HEK293 (cell line): ENCODE results near the gene NIT2.

Experiments used
- CTCF ChIA-PET: fragments of 350-600 bp; formaldehyde crosslinking; extraction: SDS; loops from one replicate; lab custom pipeline; 2021; ENCODE audit warnings: antibody characterized with exemption; lab: Yijun Ruan, JAX
- POLR2A ChIA-PET: fragments of 300-600 bp; formaldehyde crosslinking; extraction: SDS; loops from one replicate; lab custom pipeline; 2020; ENCODE audit warnings: antibody characterized with exemption, inconsistent platforms; lab: Yijun Ruan, JAX
- H3K27ac ChIP-seq: fragments of 200-500 bp; sonication (Bioruptor generic); 2 replicates; pipeline ENCODE4 v1.5.1; 2014; ENCODE audit warnings: low read depth, low read length, control low read depth, inconsistent platforms; ENCODE audit errors: extremely low read depth
- H3K36me3 ChIP-seq, 2 experiments: fragments of 200-500 bp in 1 of 2; sonication (Bioruptor generic) in 1 of 2; 1 replicate in 1 of 2; 2 replicates in 1 of 2; pipeline ENCODE4 v1.5.1; 2014 to 2017; ENCODE audit warnings: inconsistent platforms in 2 of 2, low read length in 2 of 2; ENCODE audit not compliant: control insufficient read depth in 2 of 2, insufficient read depth in 1 of 2
- H3K4me1 ChIP-seq: fragments of 200-500 bp; sonication (Bioruptor generic); 2 replicates; pipeline ENCODE4 v1.5.1; 2014; ENCODE audit warnings: mild to moderate bottlenecking, low read length, inconsistent platforms; ENCODE audit not compliant: control insufficient read depth, insufficient read depth
- H3K4me3 ChIP-seq: 2 replicates; pipeline ENCODE4 v1.5.1; 2011; ENCODE audit warnings: low read depth, mild to moderate bottlenecking, control low read depth, low read length, moderate library complexity
- H3K9me3 ChIP-seq: fragments of 200-500 bp; sonication (Bioruptor generic); 2 replicates; pipeline ENCODE4 v1.5.1; 2014; ENCODE audit warnings: low read depth, low read length, inconsistent platforms; ENCODE audit not compliant: control insufficient read depth, insufficient read depth
- IKZF3 ChIP-seq: fragments of 450-650 bp; IDR thresholded peaks from 2 replicates; pipeline ENCODE4 v1.5.0; 2018; ENCODE audit warnings: missing biosample characterization, mild to moderate bottlenecking, missing genetic modification characterization, moderate library complexity
- KLF9 ChIP-seq: fragments of 450-650 bp; formaldehyde crosslinking; IDR thresholded peaks from 2 replicates; pipeline ENCODE4 v1.5.1; 2016; ENCODE audit warnings: missing biosample characterization, missing genetic modification characterization, low read depth
- YY2 ChIP-seq: fragments of 450-650 bp; formaldehyde crosslinking; IDR thresholded peaks from 2 replicates; pipeline ENCODE4 v1.5.1; 2016; ENCODE audit warnings: missing biosample characterization, missing genetic modification characterization
- ZBTB17 ChIP-seq: fragments of 450-650 bp; formaldehyde crosslinking; IDR thresholded peaks from 2 replicates; pipeline ENCODE4 v1.5.1; 2016; ENCODE audit warnings: missing biosample characterization, missing genetic modification characterization
- ZBTB48 ChIP-seq: fragments of 450-650 bp; formaldehyde crosslinking; IDR thresholded peaks from 2 replicates; pipeline ENCODE4 v1.5.1; 2016; ENCODE audit warnings: missing biosample characterization, missing genetic modification characterization
- ZIC2 ChIP-seq: fragments of 450-650 bp; formaldehyde crosslinking; IDR thresholded peaks from 2 replicates; pipeline ENCODE4 v1.5.1; 2016; ENCODE audit warnings: missing biosample characterization, missing genetic modification characterization
- ZNF157 ChIP-seq: fragments of 450-650 bp; formaldehyde crosslinking; IDR thresholded peaks from 2 replicates; pipeline ENCODE4 v1.5.1; 2016; ENCODE audit warnings: missing biosample characterization, missing genetic modification characterization
- ZNF239 ChIP-seq: fragments of 450-650 bp; formaldehyde crosslinking; IDR thresholded peaks from 2 replicates; pipeline ENCODE4 v1.5.1; 2016; ENCODE audit warnings: missing biosample characterization, missing genetic modification characterization
- ZNF311 ChIP-seq: fragments of 450-650 bp; formaldehyde crosslinking; IDR thresholded peaks from 2 replicates; pipeline ENCODE4 v1.5.1; 2017; ENCODE audit warnings: missing biosample characterization, missing genetic modification characterization, borderline replicate concordance
- ZNF341 ChIP-seq: fragments of 450-650 bp; formaldehyde crosslinking; IDR thresholded peaks from 2 replicates; pipeline ENCODE4; 2016; ENCODE audit warnings: low read depth, missing biosample characterization, missing genetic modification characterization
- ZNF473 ChIP-seq: fragments of 450-650 bp; formaldehyde crosslinking; IDR thresholded peaks from 2 replicates; pipeline ENCODE4 v1.5.1; 2017; ENCODE audit warnings: missing biosample characterization, missing genetic modification characterization
- ZNF48 ChIP-seq: fragments of 450-650 bp; formaldehyde crosslinking; IDR thresholded peaks from 2 replicates; pipeline ENCODE4 v1.5.1; 2016; ENCODE audit warnings: missing biosample characterization, missing genetic modification characterization
- ZNF510 ChIP-seq: fragments of 450-650 bp; formaldehyde crosslinking; IDR thresholded peaks from 2 replicates; pipeline ENCODE4 v1.5.1; 2018; ENCODE audit warnings: mild to moderate bottlenecking, missing genetic modification characterization, missing biosample characterization; ENCODE audit not compliant: insufficient replicate concordance
- ZNF558 ChIP-seq: fragments of 450-650 bp; formaldehyde crosslinking; IDR thresholded peaks from 2 replicates; pipeline ENCODE4 v1.5.1; 2016; ENCODE audit warnings: missing biosample characterization, missing genetic modification characterization
- ZNF600 ChIP-seq: fragments of 450-650 bp; formaldehyde crosslinking; IDR thresholded peaks from 2 replicates; pipeline ENCODE4 v1.5.1; 2016; ENCODE audit warnings: missing biosample characterization, missing genetic modification characterization
- ZNF623 ChIP-seq: fragments of 450-650 bp; formaldehyde crosslinking; IDR thresholded peaks from 2 replicates; pipeline ENCODE4 v1.5.1; 2016; ENCODE audit warnings: missing biosample characterization, missing genetic modification characterization
- ZNF660 ChIP-seq: fragments of 450-650 bp; IDR thresholded peaks from 2 replicates; pipeline ENCODE4 v1.5.1; 2018; ENCODE audit warnings: missing biosample characterization, mild to moderate bottlenecking, missing genetic modification characterization
- ZNF776 ChIP-seq: fragments of 450-650 bp; formaldehyde crosslinking; IDR thresholded peaks from 2 replicates; pipeline ENCODE4 v1.5.0; 2017; ENCODE audit warnings: missing biosample characterization, missing genetic modification characterization, borderline replicate concordance
- ZNF830 ChIP-seq: fragments of 450-650 bp; IDR thresholded peaks from 2 replicates; pipeline ENCODE4 v1.5.0; 2018; ENCODE audit warnings: missing biosample characterization, missing genetic modification characterization, low read depth, mild to moderate bottlenecking, moderate library complexity
- TF ChIP-seq, protein P1 (sequence below): fragments of 450-650 bp; formaldehyde crosslinking; IDR thresholded peaks from 2 replicates; pipeline ENCODE4 v1.5.1; 2017; ENCODE audit warnings: missing biosample characterization, missing genetic modification characterization
- TF ChIP-seq, protein P2 (sequence below): fragments of 450-650 bp; formaldehyde crosslinking; IDR thresholded peaks from 2 replicates; pipeline ENCODE4 v1.5.1; 2016; ENCODE audit warnings: missing biosample characterization, missing genetic modification characterization, borderline replicate concordance
- TF ChIP-seq, protein P3 (sequence below): fragments of 450-650 bp; formaldehyde crosslinking; IDR thresholded peaks from 2 replicates; pipeline ENCODE4 v1.5.1; 2017; ENCODE audit warnings: missing biosample characterization, missing genetic modification characterization
- TF ChIP-seq, protein P4 (sequence below): fragments of 450-650 bp; formaldehyde crosslinking; IDR thresholded peaks from 2 replicates; pipeline ENCODE4 v1.5.1; 2016; ENCODE audit warnings: missing biosample characterization, missing genetic modification characterization

Gene NIT2

DNA sequence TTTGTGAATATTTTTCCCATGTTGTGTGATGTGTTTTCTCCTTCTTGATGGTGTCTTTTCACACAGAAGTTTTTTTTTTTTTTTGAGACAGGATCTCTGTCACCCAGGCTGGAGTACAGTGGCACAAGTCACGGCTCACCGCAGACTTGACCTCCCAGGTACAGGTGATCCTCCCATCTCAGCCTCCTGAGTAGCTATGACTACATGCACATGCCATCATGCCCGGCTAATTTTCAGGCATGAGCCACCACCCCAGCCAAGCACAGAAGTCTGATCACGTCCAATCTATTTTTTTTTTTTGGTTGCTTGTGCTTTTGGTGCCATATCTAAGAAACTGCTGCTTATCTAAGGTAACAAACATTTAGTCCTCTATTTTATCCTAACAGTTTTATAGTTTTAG lies 41.7 kb downstream of the NIT2 start:
- Histone ChIP-seq H3K36me3 (peaks cover 17 to 84% of the 10 kb centered on the region in 2 experiments), H3K4me1 (no peaks in the 10 kb centered on the region), H3K9me3 (no peaks in the 10 kb centered on the region)
- TF ChIP-seq ZNF157 (tag by site-specific recombination) = no peak
- no peak for TF ChIP-seq IKZF3
- no peak for TF ChIP-seq ZIC2 (tag by site-specific recombination)
- TF ChIP-seq ZNF776 (tag by site-specific recombination) = no peak
- no peak for TF ChIP-seq ZNF510 (tag by site-specific recombination)
- TF ChIP-seq ZNF660 (tag by site-specific recombination) = no peak
- TF ChIP-seq ZNF830 = no peak
- TF ChIP-seq ZNF341 = no peak
- TF ChIP-seq ZNF48 (tag by site-specific recombination) = no peak
- TF ChIP-seq, protein P1, sequence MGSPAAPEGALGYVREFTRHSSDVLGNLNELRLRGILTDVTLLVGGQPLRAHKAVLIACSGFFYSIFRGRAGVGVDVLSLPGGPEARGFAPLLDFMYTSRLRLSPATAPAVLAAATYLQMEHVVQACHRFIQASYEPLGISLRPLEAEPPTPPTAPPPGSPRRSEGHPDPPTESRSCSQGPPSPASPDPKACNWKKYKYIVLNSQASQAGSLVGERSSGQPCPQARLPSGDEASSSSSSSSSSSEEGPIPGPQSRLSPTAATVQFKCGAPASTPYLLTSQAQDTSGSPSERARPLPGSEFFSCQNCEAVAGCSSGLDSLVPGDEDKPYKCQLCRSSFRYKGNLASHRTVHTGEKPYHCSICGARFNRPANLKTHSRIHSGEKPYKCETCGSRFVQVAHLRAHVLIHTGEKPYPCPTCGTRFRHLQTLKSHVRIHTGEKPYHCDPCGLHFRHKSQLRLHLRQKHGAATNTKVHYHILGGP (tag by site-specific recombination) = no peak
- no peak for TF ChIP-seq ZNF600 (tag by site-specific recombination)
- no peak for TF ChIP-seq ZNF558 (tag by site-specific recombination)
- TF ChIP-seq, all 188 proteins: peak for 0
- CTCF ChIA-PET = no interaction called here
- H3K4me3 ChIP-seq = no peak overlapping the region
- POLR2A ChIA-PET = no interaction called here
- no peak overlapping the region for H3K27ac ChIP-seq

DNA sequence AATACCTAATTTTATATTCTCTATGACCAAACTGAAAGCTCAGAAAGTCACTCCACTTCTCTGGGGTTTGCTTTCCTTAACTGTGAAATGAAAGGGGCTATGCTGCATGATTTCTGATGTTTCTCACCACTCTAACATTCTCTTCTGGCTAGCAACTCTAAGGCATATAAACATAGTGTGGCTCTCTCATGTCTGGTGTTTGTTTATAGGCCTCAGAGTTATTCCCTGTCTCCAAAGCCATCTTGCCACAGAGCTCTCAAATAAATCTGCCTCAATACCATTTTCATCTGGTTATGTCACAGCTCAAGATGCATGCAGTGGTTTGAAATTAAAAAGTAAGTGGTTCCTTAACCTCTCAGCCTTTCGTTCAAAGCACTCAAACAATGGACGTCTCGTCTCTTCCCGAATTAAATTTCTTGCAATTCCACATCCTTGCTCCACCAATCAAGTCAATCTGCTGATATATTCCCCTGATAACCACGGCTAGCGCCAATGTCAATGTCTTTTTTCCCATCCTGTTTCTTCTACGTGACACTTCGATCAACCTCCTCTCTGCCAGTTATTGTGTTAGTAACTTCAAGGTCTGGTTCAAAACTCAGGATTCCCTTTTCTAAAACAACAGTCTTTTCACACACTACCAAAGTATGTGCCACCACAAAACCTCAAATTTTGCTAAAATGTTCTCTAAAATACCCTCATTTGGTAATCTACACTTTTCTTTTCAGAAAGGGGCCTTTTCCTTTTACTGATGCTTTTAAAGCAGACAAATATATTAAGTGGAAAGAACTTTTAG lies 50.4 kb downstream of the NIT2 start:
- TF ChIP-seq ZBTB48 (tag by site-specific recombination) (no peak), ZNF473 (no peak)
- TF ChIP-seq, protein P2, sequence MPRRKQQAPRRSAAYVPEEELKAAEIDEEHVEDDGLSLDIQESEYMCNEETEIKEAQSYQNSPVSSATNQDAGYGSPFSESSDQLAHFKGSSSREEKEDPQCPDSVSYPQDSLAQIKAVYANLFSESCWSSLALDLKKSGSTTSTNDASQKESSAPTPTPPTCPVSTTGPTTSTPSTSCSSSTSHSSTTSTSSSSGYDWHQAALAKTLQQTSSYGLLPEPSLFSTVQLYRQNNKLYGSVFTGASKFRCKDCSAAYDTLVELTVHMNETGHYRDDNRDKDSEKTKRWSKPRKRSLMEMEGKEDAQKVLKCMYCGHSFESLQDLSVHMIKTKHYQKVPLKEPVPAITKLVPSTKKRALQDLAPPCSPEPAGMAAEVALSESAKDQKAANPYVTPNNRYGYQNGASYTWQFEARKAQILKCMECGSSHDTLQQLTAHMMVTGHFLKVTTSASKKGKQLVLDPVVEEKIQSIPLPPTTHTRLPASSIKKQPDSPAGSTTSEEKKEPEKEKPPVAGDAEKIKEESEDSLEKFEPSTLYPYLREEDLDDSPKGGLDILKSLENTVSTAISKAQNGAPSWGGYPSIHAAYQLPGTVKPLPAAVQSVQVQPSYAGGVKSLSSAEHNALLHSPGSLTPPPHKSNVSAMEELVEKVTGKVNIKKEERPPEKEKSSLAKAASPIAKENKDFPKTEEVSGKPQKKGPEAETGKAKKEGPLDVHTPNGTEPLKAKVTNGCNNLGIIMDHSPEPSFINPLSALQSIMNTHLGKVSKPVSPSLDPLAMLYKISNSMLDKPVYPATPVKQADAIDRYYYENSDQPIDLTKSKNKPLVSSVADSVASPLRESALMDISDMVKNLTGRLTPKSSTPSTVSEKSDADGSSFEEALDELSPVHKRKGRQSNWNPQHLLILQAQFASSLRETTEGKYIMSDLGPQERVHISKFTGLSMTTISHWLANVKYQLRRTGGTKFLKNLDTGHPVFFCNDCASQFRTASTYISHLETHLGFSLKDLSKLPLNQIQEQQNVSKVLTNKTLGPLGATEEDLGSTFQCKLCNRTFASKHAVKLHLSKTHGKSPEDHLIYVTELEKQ (tag by site-specific recombination) = no peak
- H3K36me3 ChIP-seq = peaks cover 5 to 67% of the 10 kb centered on the region in 2 experiments; a peak in 2 of 3 replicates
- POLR2A ChIA-PET = no interaction called here

DNA sequence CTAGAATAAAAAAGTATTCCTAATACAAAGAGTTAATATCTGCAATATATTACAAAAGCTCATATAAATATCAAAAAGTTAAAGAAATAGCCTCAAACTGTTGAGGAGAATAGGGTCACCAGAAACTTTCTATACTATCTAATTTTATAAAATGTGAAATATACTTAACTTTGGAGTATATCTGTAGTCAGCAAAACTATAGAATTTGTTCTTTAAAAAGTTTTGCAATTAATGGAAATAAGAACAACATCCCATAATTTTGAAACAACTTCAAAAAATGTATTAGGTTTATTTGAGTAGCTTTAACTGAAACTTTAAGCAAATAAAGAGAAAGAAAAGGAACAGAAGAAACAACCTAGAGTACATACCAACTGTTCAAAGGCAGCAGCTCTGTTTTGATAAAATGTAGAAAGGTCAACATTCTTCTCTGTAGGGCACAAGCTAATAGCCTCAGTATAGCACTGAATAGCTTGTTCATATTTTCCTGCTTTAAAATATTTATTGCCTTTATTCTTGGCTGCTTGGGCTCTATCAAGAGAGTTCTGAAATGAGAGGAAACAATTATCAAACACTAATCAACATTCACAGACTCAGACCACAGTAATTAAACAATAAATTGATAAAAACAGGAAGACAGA lies 52.0 kb downstream of the NIT2 start:
- CTCF ChIA-PET = no interaction called here
- Histone ChIP-seq H3K27ac (no peak overlapping the region), H3K36me3 (peaks cover 0 to 54% of the 10 kb centered on the region in 2 experiments; a peak in 2 of 3 replicates), H3K9me3 (no peaks in the 10 kb centered on the region), H3K4me1 (no peaks in the 10 kb centered on the region), H3K4me3 (no peak overlapping the region)
- POLR2A ChIA-PET = interaction anchor here (1.6 kb wide), 1 partner anchor 15 kb away, joined by 4 read pairs; the partner anchor contains the start of genes LNP1 and TOMM70
- TF ChIP-seq ZNF311 (tag by site-specific recombination) = no peak
- TF ChIP-seq ZBTB17 = no peak
- TF ChIP-seq, protein P3, sequence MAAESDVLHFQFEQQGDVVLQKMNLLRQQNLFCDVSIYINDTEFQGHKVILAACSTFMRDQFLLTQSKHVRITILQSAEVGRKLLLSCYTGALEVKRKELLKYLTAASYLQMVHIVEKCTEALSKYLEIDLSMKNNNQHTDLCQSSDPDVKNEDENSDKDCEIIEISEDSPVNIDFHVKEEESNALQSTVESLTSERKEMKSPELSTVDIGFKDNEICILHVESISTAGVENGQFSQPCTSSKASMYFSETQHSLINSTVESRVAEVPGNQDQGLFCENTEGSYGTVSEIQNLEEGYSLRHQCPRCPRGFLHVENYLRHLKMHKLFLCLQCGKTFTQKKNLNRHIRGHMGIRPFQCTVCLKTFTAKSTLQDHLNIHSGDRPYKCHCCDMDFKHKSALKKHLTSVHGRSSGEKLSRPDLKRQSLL (tag by site-specific recombination) = no peak
- no peak for TF ChIP-seq ZNF660 (tag by site-specific recombination)
- no peak for TF ChIP-seq YY2 (tag by site-specific recombination)
- no peak for TF ChIP-seq ZNF473
- TF ChIP-seq ZNF623 = no peak
- no peak for TF ChIP-seq KLF9 (tag by site-specific recombination)
- TF ChIP-seq, protein P4, sequence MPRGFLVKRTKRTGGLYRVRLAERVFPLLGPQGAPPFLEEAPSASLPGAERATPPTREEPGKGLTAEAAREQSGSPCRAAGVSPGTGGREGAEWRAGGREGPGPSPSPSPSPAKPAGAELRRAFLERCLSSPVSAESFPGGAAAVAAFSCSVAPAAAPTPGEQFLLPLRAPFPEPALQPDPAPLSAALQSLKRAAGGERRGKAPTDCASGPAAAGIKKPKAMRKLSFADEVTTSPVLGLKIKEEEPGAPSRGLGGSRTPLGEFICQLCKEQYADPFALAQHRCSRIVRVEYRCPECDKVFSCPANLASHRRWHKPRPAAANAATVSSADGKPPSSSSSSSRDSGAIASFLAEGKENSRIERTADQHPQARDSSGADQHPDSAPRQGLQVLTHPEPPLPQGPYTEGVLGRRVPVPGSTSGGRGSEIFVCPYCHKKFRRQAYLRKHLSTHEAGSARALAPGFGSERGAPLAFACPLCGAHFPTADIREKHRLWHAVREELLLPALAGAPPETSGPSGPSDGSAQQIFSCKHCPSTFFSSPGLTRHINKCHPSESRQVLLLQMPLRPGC (tag by site-specific recombination) = no peak
- no peak for TF ChIP-seq ZNF239 (tag by site-specific recombination)
- TF ChIP-seq ZNF830 = no peak

More for the DNA sequence above, 50.4 kb downstream of the NIT2 start:
- no peaks in the 10 kb centered on the region for H3K4me1 ChIP-seq
- H3K9me3 ChIP-seq = no peaks in the 10 kb centered on the region
- H3K4me3 ChIP-seq = no peak overlapping the region
- H3K27ac ChIP-seq = no peak overlapping the region
- CTCF ChIA-PET = interaction anchor here (0.6 kb wide), 1 partner anchor 36 kb away, joined by 4 read pairs; no protein-coding TSS in a partner anchor
